ENCODE results near the gene HDAC4. TPM values are rescaled to one million over a fixed set of nuclear protein-coding genes. Genes with fewer than 3 reads are reported as not detected.
A peak's percentile ranks its signal among the peaks of the same experiment; 100 is the strongest.

HDAC4 gene
- total and polyA plus RNA-seq, 3 donors from 2014 or later: 29.0 to 67.5 (median 58.7) TPM

DNA sequence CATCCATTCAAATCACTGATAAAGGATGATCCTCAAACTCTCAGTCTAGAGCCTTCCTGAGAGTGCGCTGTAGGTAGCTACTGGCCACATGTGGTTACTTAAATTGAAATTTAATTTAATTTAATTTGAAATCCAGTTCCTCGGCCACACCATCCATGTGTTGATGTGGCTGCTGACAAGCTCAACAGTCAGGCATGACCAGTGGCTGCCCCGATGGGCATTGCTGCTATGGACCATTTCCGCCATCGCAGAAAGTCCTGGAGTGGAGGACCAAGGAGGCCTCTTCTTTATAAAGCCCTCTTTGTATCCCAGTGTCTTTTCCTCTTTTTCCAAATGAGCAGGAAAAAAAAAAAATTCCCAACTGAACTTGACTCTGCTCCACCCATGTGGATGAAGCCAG, 100.6 kb downstream of the HDAC4 start:
- no peaks in the 10 kb centered on the region for H3K36me3 ChIP-seq (ENCODE audit: low read depth, missing control alignments)
- H3K4me1 ChIP-seq: peaks cover 60% of the 10 kb centered on the region
- H3K27ac ChIP-seq: peak overlapping the region in 1 of 2 donors; percentile 48
- TF ChIP-seq, protein P1, sequence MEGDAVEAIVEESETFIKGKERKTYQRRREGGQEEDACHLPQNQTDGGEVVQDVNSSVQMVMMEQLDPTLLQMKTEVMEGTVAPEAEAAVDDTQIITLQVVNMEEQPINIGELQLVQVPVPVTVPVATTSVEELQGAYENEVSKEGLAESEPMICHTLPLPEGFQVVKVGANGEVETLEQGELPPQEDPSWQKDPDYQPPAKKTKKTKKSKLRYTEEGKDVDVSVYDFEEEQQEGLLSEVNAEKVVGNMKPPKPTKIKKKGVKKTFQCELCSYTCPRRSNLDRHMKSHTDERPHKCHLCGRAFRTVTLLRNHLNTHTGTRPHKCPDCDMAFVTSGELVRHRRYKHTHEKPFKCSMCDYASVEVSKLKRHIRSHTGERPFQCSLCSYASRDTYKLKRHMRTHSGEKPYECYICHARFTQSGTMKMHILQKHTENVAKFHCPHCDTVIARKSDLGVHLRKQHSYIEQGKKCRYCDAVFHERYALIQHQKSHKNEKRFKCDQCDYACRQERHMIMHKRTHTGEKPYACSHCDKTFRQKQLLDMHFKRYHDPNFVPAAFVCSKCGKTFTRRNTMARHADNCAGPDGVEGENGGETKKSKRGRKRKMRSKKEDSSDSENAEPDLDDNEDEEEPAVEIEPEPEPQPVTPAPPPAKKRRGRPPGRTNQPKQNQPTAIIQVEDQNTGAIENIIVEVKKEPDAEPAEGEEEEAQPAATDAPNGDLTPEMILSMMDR (IDR thresholded peaks at IDR 0.05): no peak
- no peak for TF ChIP-seq POLR2A (IDR thresholded peaks at IDR 0.05)
- WGBS, 2 donors: 85 to 91% methylated on average over 5 of the region's 5 CpGs
- DNase-seq: peak; percentile 16
- no peaks in the 10 kb centered on the region for H3K9me3 ChIP-seq
- H3K4me3 ChIP-seq: no peak overlapping the region
- no peaks in the 10 kb centered on the region for H3K27me3 ChIP-seq
- intact Hi-C loops (cut with DNase I; ENCODE audit: low total_unique reads): no loop called here

- TF ChIP-seq, protein P1 (IDR thresholded peaks at IDR 0.05): no peak
- TF ChIP-seq POLR2A (IDR thresholded peaks at IDR 0.05): no peak
- intact Hi-C loops (cut with DNase I; ENCODE audit: low total_unique reads): no loop called here
- Histone ChIP-seq H3K4me1 (peaks cover 56% of the 10 kb centered on the region), H3K27me3 (no peaks in the 10 kb centered on the region), H3K36me3 (ENCODE audit: low read depth, missing control alignments) (no peaks in the 10 kb centered on the region), H3K27ac (no peak overlapping the region), H3K9me3 (no peaks in the 10 kb centered on the region), H3K4me3 (no peak overlapping the region)
- DNase-seq: peak; percentile 7
- WGBS, 2 donors: 90 to 96% methylated on average over 16 to 19 of the region's 19 CpGs
Measured at GRCh38 chr2:239299218-239299939, 101.4 kb downstream of the HDAC4 start.

GRCh38 chr2:239298116-239298804, 102.6 kb downstream of the HDAC4 start:
- DNase-seq: peak; percentile 15
- Histone ChIP-seq H3K36me3 (ENCODE audit: low read depth, missing control alignments) (no peaks in the 10 kb centered on the region), H3K4me1 (peaks cover 54% of the 10 kb centered on the region), H3K4me3 (no peak overlapping the region), H3K27ac (no peak overlapping the region), H3K9me3 (no peaks in the 10 kb centered on the region), H3K27me3 (no peaks in the 10 kb centered on the region)
- WGBS, 2 donors: 88 to 89% methylated on average over 11 to 14 of the region's 14 CpGs
- TF ChIP-seq POLR2A (IDR thresholded peaks at IDR 0.05): no peak
- TF ChIP-seq, protein P1 (IDR thresholded peaks at IDR 0.05): peak in 1 of 3 experiments; percentile 8
- intact Hi-C loops (cut with DNase I; ENCODE audit: low total_unique reads): no loop called here

DNA sequence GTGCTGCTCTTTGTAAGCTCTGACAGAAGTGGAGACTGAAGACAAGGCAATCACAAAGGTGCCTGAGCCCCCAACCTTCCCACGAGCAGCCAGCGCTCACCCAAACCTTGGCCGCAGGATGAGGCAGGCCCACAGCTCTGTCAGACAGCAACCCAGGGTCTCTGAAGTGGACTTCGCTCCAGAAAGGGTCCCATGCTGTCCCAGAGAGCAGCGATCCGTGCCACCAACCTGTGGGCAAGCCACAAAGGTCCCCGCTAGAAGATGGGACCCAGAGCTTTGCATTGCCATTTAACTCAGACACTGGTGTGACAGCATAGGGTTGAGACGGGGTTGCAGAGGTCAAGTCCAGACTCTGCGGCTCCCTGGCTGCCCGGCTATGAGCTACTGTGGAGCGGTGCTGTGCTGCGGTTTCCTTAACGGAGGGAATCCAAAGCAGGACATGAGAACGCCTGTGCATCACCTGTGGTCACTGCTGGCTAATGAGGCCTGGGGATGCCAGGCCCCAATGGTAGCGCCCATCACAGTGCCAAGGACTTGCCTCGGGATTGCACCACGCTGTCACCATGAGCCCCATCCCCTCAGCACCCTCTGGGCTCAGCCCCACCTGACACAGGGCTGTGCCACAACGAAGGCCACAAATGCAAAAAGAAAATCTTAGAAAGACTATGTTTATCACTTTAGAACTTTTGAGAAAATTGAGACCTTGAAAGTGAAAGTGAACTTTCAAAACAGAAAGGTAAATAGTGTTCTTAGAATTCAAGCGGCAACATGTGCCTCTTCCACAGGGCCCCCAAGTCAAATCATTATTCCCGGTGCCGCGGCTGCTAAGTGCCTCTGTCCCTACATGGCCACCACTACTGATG, 103.4 kb downstream of the HDAC4 start:
- intact Hi-C loops (cut with DNase I; ENCODE audit: low total_unique reads): no loop called here
- no peak overlapping the region for H3K27ac ChIP-seq

More for the DNA sequence above, 103.4 kb downstream of the HDAC4 start:
- Histone ChIP-seq H3K9me3 (no peaks in the 10 kb centered on the region), H3K4me3 (no peak overlapping the region), H3K4me1 (peaks cover 54% of the 10 kb centered on the region), H3K36me3 (ENCODE audit: low read depth, missing control alignments) (no peaks in the 10 kb centered on the region), H3K27me3 (no peaks in the 10 kb centered on the region)
- peak; percentile 13 for DNase-seq
- WGBS, 2 donors: 85 to 86% methylated on average over 19 to 22 of the region's 22 CpGs
- TF ChIP-seq, protein P1 (IDR thresholded peaks at IDR 0.05): no peak

Data from testis (tissue), 3 donors.